Measurements from ENCODE around the gene CUL3.

GRCh38 chr2:224563537-224563936 is 21.6 kb downstream of the CUL3 start:
- TF ChIP-seq, protein P1, sequence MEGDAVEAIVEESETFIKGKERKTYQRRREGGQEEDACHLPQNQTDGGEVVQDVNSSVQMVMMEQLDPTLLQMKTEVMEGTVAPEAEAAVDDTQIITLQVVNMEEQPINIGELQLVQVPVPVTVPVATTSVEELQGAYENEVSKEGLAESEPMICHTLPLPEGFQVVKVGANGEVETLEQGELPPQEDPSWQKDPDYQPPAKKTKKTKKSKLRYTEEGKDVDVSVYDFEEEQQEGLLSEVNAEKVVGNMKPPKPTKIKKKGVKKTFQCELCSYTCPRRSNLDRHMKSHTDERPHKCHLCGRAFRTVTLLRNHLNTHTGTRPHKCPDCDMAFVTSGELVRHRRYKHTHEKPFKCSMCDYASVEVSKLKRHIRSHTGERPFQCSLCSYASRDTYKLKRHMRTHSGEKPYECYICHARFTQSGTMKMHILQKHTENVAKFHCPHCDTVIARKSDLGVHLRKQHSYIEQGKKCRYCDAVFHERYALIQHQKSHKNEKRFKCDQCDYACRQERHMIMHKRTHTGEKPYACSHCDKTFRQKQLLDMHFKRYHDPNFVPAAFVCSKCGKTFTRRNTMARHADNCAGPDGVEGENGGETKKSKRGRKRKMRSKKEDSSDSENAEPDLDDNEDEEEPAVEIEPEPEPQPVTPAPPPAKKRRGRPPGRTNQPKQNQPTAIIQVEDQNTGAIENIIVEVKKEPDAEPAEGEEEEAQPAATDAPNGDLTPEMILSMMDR (IDR thresholded peaks at IDR 0.05), result no peak
- no peak for TF ChIP-seq POLR2A (IDR thresholded peaks at IDR 0.05)

All from body of pancreas (tissue), 4 donors.